NCI-H748 (cell line): ENCODE data around the gene PEBP1.

Source experiments
- DNase-seq: peaks from one replicate; lab custom pipeline; 2025; ENCODE audit not compliant: unreplicated experiment; lab: John Stamatoyannopoulos, UW

PEBP1 gene

GRCh38 chr12:118135788-118136558 is at the start of gene PEBP1:
PEBP1 (plus strand) TSS chr12:118136124; CDS start chr12:118136210, 86 bp downstream.
- DNase-seq, result peak; percentile 93

DNA sequence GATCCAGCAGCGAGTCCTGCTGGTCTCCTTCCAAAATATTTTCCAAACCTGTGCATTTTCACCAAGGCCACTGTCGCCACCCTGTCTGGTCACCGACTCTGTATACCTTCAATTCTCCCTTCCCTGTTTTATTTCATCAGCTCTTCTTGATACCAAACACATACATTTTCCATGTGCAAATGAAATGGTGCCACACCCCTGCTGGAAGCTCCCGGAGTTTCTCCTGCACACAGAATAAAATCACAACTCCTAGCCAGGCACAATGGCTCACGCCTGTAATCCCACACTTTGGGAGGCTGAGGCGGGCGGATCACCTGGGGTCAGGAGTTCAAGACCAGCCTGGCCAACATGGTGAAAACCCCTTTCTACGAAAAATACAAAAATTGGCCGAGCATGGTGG is 46.1 kb upstream of the PEBP1 start:
- DNase-seq, result no peak

GRCh38 chr12:118094039-118094438 is 41.9 kb upstream of the PEBP1 start:
- DNase-seq, result no peak

- no peak for DNase-seq
Measured at GRCh38 chr12:118098401-118098800, 37.5 kb upstream of the PEBP1 start.

DNA sequence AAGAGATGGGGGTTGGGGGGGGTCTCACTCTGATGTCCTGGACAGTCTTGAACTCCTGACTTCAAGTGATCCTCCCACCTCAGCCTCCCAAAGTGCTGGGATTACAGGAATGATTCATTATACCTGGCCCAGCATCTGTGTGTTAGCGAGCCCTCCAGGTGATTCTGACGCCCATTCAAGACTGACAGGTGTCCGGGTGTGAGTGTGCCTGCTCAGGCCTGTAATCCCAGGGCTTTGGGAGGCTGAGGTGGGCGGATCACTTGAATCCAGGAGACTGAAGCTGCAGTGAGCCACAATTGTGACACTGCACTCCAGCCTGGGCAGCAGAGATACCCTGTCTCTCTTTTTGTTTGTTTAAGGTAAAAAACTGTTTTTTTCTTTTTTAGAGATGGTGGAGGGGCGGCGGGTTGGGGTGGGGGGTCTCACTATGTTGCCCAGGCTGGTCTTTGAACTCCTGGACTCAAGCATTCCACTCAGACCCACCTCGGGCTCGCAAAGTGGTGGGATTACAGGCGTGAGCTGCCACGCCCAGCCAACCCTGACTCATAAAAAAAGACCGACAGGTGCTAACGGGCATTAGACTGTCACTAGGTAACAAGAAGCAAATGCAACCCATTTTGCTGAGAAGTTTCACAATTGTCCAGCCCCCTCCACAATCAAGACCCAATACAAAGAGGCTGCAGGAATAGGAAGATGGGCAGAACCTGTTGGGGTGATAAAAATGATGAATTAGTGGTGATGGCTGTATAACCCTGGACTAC is 36.8 kb upstream of the PEBP1 start:
- DNase-seq, result peak; percentile 94

- no peak for DNase-seq
Measured at GRCh38 chr12:118101051-118101450, 34.9 kb upstream of the PEBP1 start.

GRCh38 chr12:118102070-118102469 is 33.9 kb upstream of the PEBP1 start:
- no peak for DNase-seq

DNA sequence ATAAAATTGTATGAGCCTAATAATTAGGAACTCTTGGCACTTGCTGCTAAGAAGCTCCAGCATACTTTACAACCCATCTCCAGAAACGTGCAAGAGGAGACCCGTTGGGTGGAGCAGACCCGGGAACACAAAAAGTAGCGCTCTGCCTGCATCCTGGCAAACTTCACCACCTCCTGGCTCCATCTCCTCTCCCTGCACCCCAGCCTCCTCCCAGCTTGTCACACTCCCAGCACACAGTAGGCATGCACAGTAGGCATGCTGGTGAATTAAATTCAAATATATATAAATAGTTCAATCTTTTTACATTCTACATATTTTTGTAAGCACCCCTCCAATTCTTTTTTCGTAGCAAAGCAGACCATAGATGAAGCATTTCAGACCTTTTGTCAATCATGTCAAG is 33.3 kb upstream of the PEBP1 start:
- DNase-seq, result no peak

DNA sequence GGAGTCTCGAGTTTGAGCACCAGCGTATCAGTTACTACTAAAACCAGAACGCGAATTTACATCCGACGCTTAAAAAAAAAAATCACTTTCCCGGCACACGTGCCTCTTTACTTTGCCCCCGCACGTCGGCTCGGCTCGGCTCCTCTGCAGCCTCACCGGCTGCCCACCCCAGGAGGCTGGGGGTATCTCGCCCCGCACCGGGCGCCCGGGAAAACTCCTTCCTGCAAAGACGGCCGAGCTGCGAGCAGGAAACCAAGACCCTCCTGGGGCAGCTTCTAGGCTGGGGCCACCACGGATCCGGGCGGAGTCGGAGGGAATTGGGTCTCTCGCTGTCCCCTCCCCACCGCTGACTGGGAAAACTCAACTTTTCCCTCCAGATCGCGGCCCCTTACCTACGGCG is 32.7 kb upstream of the PEBP1 start:
- DNase-seq, result peak; percentile 67

DNA sequence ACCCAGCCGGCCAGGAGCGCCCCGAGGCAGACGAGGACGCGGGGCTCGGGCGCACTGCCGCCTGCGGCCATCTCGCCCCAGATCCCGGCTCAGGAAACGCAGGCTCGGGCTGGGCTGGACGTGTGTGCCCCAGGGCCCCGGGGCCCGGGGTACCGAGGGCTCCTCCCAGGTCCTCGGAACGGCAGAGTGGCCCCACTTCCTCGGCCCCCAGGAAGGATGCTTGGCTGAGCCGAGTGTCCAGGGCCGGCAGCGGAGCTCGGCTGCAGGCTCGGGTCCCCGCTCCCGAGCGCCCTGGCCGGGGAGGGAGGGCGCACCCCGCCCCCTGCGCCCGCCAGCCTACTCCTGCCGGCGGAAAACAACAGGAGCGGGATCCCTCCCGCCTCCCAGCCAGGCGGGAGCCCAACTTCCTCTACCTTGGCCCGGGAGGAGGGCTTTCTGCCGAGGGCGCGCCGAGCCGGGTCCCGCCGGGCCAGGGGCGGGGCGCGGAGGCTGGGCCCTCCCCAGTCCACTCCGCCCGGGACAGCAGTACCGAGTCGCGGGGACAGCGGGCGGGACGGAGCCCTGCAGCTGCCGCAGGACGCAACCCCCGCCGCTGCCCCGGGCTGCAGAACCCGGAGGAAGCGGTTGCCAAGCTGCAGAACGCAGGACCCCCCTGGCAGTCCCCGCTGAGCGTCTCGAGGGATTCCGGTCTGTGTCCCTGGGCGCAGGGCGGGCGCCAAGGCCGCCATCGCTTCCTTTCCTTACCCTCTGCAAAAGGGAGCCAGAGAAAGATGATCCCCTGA is 32.1 kb upstream of the PEBP1 start, which contains the start of gene VSIG10:
TSS of gene VSIG10 (minus strand) at position 411 of the 782 bp plus-strand sequence. CDS start at position 71, 340 bp downstream.
- peak; percentile 77 for DNase-seq

GRCh38 chr12:118107011-118107410 is 28.9 kb upstream of the PEBP1 start:
- DNase-seq, result no peak

DNA sequence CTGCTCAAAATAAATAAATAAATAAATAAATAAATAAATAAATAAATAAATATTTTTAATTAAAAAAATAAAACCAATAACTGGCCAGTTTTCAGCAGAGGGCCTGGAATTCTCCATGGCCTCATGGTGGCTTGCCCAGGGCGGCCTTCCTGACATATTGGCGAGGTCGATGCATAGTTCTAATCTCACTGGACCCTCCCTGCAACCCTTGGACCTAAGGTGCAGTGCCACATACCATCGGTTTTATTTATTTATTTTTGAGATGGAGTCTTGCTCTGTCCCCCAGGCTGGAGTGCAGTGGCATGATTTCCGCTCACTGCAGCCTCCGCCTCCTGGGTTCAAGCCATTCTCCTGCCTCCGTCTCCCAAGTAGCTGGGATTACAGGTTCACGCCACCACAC is 28.2 kb upstream of the PEBP1 start:
- no peak for DNase-seq

GRCh38 chr12:118109088-118109487 is 26.8 kb upstream of the PEBP1 start:
- no peak for DNase-seq

- no peak for DNase-seq
Measured at GRCh38 chr12:118119449-118119879, 16.5 kb upstream of the PEBP1 start.

DNA sequence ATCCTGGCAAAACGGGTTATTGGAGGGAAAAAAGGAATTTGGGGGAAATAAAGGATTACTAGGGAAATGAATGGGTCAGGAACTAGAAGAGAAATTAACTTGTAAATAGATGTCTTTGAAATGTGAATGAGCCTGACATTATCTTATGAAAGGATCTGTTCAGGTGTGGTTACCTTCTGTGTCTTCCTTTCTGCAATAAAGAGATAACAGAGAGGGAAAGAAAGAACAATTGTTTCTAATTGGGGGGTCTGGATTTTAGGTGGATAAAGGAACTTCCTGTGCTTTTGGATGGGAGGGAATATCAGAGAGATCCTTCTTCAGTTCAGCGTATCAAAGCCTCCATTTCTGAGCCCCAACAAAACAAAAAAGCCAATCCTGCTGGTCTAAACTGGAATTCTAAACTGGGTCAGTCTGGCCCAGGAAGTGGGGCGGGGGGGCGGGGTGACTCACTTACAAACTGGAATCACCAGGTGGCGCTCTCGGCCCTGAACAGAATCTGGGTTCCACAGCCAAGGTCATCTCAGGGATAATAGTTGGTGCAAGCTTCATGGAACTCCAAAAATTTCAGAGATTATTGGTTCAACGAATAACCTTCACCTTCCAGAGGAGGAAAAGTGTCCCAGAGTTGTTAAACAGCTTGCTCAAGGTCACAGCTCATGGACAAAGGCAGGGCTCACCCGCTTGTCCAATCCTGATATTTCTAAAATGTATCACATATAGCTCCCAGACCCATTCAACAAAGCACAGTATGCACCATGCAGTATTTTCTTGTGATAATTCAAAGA is 15.2 kb upstream of the PEBP1 start:
- peak; percentile 73 for DNase-seq

- no peak for DNase-seq
Measured at GRCh38 chr12:118122264-118122663, 13.7 kb upstream of the PEBP1 start.

- no peak for DNase-seq
Measured at GRCh38 chr12:118124333-118124874, 11.5 kb upstream of the PEBP1 start.

GRCh38 chr12:118125743-118126118 is 10.2 kb upstream of the PEBP1 start:
- no peak for DNase-seq

- no peak for DNase-seq
Measured at GRCh38 chr12:118126119-118126757, 9.7 kb upstream of the PEBP1 start.

GRCh38 chr12:118127867-118128266 is 8.1 kb upstream of the PEBP1 start:
- no peak for DNase-seq
